Lower leg skin (tissue), 3 donors: ENCODE data around the gene HMG20B.

Experiments used
- CTCF ChIP-seq, 3 donors: fragments of 450-650 bp; IDR thresholded peaks; one replicate each; pipeline ENCODE4 v1.5.1; 2016; ENCODE audit warnings: antibody characterized with exemption in 3 of 3, mild to moderate bottlenecking in 3 of 3, moderate library complexity in 2 of 3
- POLR2A ChIP-seq, 2 donors: fragments of 450-650 bp; IDR thresholded peaks; one replicate each; pipeline ENCODE4 v1.6.1; 2016 to 2017; ENCODE audit warnings: antibody characterized with exemption in 2 of 2, mild to moderate bottlenecking in 1 of 2, moderate library complexity in 1 of 2

GRCh38 chr19:3555653-3556422, 16.9 kb upstream of the HMG20B start:
- TF ChIP-seq CTCF (IDR thresholded peaks at IDR 0.05) (no peak), POLR2A (IDR thresholded peaks at IDR 0.05) (no peak)
